ENCODE data around the gene ADAMTS15. TPM values are rescaled to one million over a fixed set of nuclear protein-coding genes. Genes with fewer than 3 reads are reported as not detected.

ADAMTS15 gene, protein sequence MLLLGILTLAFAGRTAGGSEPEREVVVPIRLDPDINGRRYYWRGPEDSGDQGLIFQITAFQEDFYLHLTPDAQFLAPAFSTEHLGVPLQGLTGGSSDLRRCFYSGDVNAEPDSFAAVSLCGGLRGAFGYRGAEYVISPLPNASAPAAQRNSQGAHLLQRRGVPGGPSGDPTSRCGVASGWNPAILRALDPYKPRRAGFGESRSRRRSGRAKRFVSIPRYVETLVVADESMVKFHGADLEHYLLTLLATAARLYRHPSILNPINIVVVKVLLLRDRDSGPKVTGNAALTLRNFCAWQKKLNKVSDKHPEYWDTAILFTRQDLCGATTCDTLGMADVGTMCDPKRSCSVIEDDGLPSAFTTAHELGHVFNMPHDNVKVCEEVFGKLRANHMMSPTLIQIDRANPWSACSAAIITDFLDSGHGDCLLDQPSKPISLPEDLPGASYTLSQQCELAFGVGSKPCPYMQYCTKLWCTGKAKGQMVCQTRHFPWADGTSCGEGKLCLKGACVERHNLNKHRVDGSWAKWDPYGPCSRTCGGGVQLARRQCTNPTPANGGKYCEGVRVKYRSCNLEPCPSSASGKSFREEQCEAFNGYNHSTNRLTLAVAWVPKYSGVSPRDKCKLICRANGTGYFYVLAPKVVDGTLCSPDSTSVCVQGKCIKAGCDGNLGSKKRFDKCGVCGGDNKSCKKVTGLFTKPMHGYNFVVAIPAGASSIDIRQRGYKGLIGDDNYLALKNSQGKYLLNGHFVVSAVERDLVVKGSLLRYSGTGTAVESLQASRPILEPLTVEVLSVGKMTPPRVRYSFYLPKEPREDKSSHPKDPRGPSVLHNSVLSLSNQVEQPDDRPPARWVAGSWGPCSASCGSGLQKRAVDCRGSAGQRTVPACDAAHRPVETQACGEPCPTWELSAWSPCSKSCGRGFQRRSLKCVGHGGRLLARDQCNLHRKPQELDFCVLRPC
- total RNA-seq (2022; extraction: Qiagen RNA extraction): 4.7 to 8.3 TPM (median 6.8 TPM) in 5 replicates

DNA sequence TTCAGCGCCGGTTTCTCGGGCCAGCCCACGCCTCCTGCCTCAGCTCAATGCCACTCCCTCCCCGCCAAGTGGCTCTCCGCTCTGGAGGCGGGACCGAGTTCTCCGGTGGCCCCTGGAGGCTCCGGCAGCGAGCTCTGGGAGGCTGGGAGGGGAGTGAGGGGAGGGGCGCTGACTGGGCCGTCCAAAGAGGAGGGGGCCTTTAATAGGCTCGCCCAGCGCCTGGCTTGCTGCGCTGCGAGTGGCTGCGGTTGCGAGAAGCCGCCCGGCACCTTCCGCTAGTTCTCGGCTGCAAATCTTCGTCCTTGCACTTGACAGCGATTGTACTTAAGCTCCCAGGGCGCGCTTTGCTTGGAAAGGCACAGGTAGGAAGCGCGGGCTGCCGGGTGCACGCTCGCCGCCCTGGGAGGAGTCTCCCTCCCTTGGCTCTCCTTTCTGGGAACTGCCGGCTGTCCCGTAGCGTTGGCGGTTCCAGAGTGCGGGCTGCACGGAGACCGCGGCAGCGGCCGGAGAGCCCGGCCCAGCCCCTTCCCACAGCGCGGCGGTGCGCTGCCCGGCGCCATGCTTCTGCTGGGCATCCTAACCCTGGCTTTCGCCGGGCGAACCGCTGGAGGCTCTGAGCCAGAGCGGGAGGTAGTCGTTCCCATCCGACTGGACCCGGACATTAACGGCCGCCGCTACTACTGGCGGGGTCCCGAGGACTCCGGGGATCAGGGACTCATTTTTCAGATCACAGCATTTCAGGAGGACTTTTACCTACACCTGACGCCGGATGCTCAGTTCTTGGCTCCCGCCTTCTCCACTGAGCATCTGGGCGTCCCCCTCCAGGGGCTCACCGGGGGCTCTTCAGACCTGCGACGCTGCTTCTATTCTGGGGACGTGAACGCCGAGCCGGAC is at the start of gene ADAMTS15:
TSS of gene ADAMTS15 (plus strand) at position 230 of the 894 bp plus-strand sequence. CDS start at position 559, 329 bp downstream.

DNA sequence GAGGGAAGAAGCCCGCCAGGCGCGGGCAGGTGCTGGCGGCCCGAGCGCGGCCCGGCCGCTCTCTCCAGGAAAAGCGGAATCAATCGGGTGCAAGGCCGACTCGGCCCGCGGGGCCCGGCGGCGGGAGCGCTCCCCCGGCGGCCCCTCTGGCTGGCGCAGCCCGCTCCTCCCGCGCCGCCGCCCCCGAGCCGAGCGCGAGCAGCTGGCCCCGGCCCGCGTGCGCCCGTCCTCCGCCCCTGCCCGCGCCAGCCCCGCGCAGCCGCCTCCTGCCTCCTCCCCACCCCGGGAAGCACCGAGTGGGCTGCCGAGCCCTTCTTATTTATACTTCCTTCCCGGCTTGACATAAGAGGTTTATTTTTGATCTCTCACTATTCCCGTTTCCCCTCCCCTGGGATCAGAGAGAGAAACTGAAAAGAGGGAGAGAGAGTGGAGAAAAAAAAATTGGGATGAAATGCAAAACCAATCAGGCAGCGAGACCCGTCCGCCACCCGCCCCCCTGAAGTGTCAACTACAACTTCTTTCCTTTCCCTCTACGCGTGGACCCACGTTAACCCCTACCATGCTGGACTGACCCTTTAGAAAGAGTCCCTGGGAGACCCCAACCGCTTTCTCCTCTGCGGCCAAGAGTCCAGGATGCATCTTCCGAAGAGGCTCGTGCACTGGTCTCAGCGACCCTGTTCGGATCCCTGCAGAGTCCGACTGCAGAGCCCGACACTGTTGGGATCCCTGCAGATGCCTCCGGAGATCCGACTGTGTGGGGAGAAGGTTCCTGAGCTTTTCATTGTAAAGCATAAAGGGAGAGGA is 19.9 kb upstream of the ADAMTS15 start, which contains the start of gene ADAMTS8:
TSS of gene ADAMTS8 (minus strand) at position 294 of the 804 bp plus-strand sequence. CDS start 323 bp downstream, outside the sequence.

Other genes starting within 250 kb of the ADAMTS15 start
- 5.3 to 8.1 TPM (median 7.5 TPM) in 5 replicates for gene ZBTB44, start 133.7 kb upstream of the ADAMTS15 start, total RNA-seq (2022; extraction: Qiagen RNA extraction)
- gene ADAMTS8, start 20.0 kb upstream of the ADAMTS15 start, total RNA-seq (2022; extraction: Qiagen RNA extraction): 1.1 to 2.3 TPM (median 1.9 TPM) in 5 replicates